Measurements from ENCODE around the gene NDUFB11.

NDUFB11 gene

GRCh38 chrX:47190445-47191269 lies 46.2 kb upstream of the NDUFB11 start:
- H3K27me3 ChIP-seq (ENCODE audit: control insufficient read depth, insufficient read depth, low read length): no peaks in the 10 kb centered on the region
- no peaks in the 10 kb centered on the region for H3K36me3 ChIP-seq (ENCODE audit: control insufficient read depth, insufficient read depth, low read length)
- H3K27ac ChIP-seq: peak overlapping the region; percentile 11
- peaks cover 11% of the 10 kb centered on the region for H3K79me2 ChIP-seq
- H3K4me3 ChIP-seq (ENCODE audit: low read depth, low read length): peak overlapping the region; percentile 59
- TF ChIP-seq CTCF (IDR thresholded peaks at IDR 0.05): no peak
- H3K4me1 ChIP-seq: peaks cover 2% of the 10 kb centered on the region
- H2AFZ ChIP-seq: peak overlapping the region; percentile 88
- H3K9ac ChIP-seq: no peak overlapping the region
- peak overlapping the region; percentile 80 for H3K4me2 ChIP-seq (ENCODE audit: low read length)
- no peaks in the 10 kb centered on the region for H3K9me3 ChIP-seq (ENCODE audit: control insufficient read depth, low read length)

DNA sequence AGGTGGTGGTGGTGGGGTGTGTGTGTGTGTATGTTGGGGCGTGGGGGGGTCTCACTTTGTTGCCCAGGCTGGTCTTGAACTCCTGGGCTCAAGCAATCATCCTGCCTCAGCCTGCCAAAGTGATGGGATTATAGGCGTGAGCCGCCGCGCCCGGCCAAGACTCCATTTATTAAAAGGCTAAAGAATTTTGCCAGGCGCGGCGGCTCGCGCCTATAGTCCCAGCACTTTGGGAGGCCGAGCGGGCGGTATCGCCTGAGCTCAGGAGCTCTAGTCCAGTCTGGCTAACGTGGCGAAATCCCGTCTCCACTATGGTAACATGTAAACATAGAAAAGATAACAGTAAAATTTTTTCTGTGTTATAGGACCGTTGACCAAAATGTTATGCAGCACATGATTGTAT lies 45.4 kb upstream of the NDUFB11 start:
- Histone ChIP-seq H3K4me2 (ENCODE audit: low read length) (no peak overlapping the region), H3K4me3 (ENCODE audit: low read depth, low read length) (no peak overlapping the region), H3K36me3 (ENCODE audit: control insufficient read depth, insufficient read depth, low read length) (no peaks in the 10 kb centered on the region), H3K27ac (no peak overlapping the region), H3K79me2 (peaks cover 10% of the 10 kb centered on the region), H2AFZ (no peak overlapping the region), H3K9ac (no peak overlapping the region), H3K27me3 (ENCODE audit: control insufficient read depth, insufficient read depth, low read length) (no peaks in the 10 kb centered on the region), H3K9me3 (ENCODE audit: control insufficient read depth, low read length) (no peaks in the 10 kb centered on the region), H3K4me1 (peaks cover 2% of the 10 kb centered on the region)
- TF ChIP-seq CTCF (IDR thresholded peaks at IDR 0.05): no peak

DNA sequence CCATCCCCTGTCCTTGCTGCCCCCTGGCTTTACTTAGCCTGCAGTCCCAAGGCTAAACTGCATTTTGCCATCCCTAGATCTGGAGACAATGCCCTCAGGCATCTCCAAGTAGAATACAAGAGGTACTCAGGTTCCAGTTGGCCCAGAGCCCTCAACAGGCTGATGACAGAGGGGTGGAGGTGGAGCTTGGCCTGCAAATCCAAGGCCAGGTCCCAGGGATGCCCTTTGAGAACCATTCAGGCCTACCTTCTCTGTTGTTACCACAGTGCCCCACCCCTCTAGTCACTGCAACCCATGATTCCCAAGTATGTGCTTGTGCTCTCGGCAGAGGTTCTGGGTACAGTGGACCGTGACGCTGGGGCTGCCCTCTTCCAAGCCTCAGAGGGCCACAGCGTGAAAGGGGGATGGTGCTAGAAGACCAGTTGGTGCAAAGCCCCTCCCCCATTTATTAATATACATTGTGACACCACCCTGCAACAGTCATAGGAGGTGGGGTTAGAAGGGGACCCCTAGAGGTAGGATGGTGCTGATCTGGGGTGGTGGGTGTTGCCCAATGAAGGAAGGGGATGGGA lies 42.7 kb upstream of the NDUFB11 start:
- Histone ChIP-seq H3K79me2 (no peaks in the 10 kb centered on the region), H2AFZ (no peak overlapping the region), H3K27me3 (ENCODE audit: control insufficient read depth, insufficient read depth, low read length) (no peaks in the 10 kb centered on the region), H3K27ac (no peak overlapping the region), H3K9me3 (ENCODE audit: control insufficient read depth, low read length) (no peaks in the 10 kb centered on the region), H3K4me3 (ENCODE audit: low read depth, low read length) (no peak overlapping the region), H3K4me1 (peaks cover 2% of the 10 kb centered on the region), H3K36me3 (ENCODE audit: control insufficient read depth, insufficient read depth, low read length) (no peaks in the 10 kb centered on the region), H3K9ac (no peak overlapping the region), H3K4me2 (ENCODE audit: low read length) (no peak overlapping the region)
- TF ChIP-seq CTCF (IDR thresholded peaks at IDR 0.05): no peak

DNA sequence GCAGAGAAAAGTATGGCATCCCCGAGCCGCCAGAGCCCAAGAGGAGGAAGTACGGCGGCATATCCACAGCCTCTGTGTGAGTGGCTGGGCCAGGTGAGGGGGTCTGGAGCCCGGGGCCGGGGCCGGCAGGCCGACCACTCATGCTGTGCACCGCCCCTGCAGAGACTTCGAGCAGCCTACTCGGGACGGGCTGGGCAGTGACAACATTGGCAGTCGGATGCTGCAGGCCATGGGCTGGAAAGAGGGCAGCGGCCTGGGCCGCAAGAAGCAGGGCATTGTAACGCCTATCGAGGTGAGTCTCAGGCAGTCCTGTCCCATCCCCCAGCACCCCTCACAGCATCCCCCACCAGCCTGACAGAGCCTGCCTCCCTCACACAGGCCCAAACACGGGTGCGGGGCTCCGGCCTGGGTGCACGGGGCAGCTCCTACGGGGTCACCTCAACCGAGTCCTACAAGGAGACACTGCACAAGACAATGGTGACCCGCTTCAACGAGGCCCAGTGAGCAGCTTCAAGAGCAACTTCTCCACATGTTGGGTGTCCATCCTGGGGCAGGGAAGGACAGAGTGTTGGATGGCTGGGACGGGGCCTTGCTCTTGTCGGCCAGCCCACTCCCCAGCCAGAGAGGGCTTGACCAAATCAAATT lies 41.7 kb upstream of the NDUFB11 start:
- no peak for TF ChIP-seq CTCF (IDR thresholded peaks at IDR 0.05)
- H3K27me3 ChIP-seq (ENCODE audit: control insufficient read depth, insufficient read depth, low read length): no peaks in the 10 kb centered on the region
- no peak overlapping the region for H3K4me3 ChIP-seq (ENCODE audit: low read depth, low read length)
- H3K4me1 ChIP-seq: peaks cover 2% of the 10 kb centered on the region
- H3K9ac ChIP-seq: no peak overlapping the region
- no peak overlapping the region for H3K4me2 ChIP-seq (ENCODE audit: low read length)
- H3K36me3 ChIP-seq (ENCODE audit: control insufficient read depth, insufficient read depth, low read length): no peaks in the 10 kb centered on the region
- H3K9me3 ChIP-seq (ENCODE audit: control insufficient read depth, low read length): no peaks in the 10 kb centered on the region
- H3K27ac ChIP-seq: no peak overlapping the region
- H3K79me2 ChIP-seq: no peaks in the 10 kb centered on the region
- H2AFZ ChIP-seq: no peak overlapping the region
